Breast epithelium (tissue), 3 donors: ENCODE measurements around the gene TRIO.

Source experiments
- CTCF ChIP-seq, 3 donors: fragments of 450-650 bp; IDR thresholded peaks; one replicate each; pipeline ENCODE4 v1.5.1; 2016 to 2017; ENCODE audit warnings: antibody characterized with exemption in 3 of 3, mild to moderate bottlenecking in 3 of 3, moderate library complexity in 3 of 3
- POLR2A ChIP-seq: fragments of 450-650 bp; IDR thresholded peaks from one replicate; pipeline ENCODE4 v1.6.1; 2016; ENCODE audit warnings: antibody characterized with exemption, mild to moderate bottlenecking, moderate library complexity
- POLR2AphosphoS5 ChIP-seq, 3 donors: sonication (generic); formaldehyde crosslinking; IDR thresholded peaks; one replicate each; pipeline ENCODE4 v1.6.1; 2017; ENCODE audit warnings: antibody characterized with exemption in 3 of 3

- TF ChIP-seq POLR2A: no peak
- TF ChIP-seq CTCF (IDR thresholded peaks at IDR 0.05): no peak
- no peak for TF ChIP-seq POLR2AphosphoS5 (IDR thresholded peaks at IDR 0.05)
Observed at GRCh38 chr5:14239951-14240350, 96.8 kb downstream of the TRIO start.
